GM18951 (cell line): Measurements from ENCODE around the gene MICB.
A peak's percentile ranks its signal among the peaks of the same experiment; 100 is the strongest.

Source experiments
- POLR2A ChIP-seq: IDR thresholded peaks from 4 replicates; pipeline ENCODE4 v1.6.1; 2011; ENCODE audit warnings: mild to moderate bottlenecking; ENCODE audit not compliant: insufficient read length, insufficient read depth; ENCODE audit errors: extremely low read depth
- in situ Hi-C: fragments of 300-500 bp; cut with MboI; formaldehyde crosslinking; loops from one replicate; pipeline ENCODE4 v1.12.0; 2022; ENCODE audit warnings: low sequenced_read_pairs, mixed read lengths, inconsistent platforms; ENCODE audit not compliant: unreplicated experiment

The MICB gene

DNA sequence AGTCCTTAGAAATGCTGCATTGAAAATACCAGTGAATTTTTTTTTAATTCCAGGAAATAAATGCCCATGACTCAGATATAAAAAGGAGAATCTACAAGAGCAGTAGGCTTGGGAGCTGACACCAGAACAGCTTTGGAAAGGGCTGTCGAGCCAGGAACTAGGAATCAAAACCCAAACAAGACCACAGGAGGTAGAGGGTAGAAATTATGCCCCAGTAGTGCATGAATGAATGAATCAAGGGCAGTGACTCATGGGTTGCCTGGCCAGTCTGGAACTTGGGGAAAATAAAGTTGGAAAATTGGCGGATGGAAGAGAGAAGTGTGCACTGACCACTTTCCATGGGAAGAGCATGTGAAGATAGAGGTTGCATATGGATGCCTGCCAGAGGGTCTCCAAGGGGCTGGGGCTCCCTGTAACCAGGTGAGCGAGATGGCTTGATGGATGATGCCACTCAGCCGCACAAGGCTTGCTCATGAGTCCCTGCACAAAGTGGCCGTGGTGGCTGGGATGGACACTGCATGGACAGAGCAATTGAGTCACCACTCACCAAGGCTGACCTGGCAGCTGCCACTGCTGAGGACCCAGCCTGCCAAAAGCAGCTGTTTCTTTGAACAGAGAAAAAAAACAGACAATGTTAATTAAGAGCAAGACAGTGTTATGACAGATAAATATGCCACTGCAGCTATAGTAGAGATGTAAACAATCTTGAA lies 15.7 kb downstream of the MICB start:
- no peak for TF ChIP-seq POLR2A
- in situ Hi-C loops, result no loop called here

GRCh38 chr6:31521835-31522234 lies 23.9 kb downstream of the MICB start:
- in situ Hi-C loops, result no loop called here
- TF ChIP-seq POLR2A, result no peak

GRCh38 chr6:31525553-31525931 lies 27.6 kb downstream of the MICB start:
- in situ Hi-C loops, result no loop called here
- TF ChIP-seq POLR2A, result no peak

- in situ Hi-C loops, result no loop called here
- no peak for TF ChIP-seq POLR2A
Observed at GRCh38 chr6:31525932-31526591, 28.1 kb downstream of the MICB start.

GRCh38 chr6:31528307-31528777 lies 30.4 kb downstream of the MICB start:
- TF ChIP-seq POLR2A, result no peak
- in situ Hi-C loops, result no loop called here

GRCh38 chr6:31528821-31529328 lies 30.9 kb downstream of the MICB start, which contains the start of gene MCCD1:
MCCD1 (plus strand) TSS chr6:31528962; CDS start chr6:31529015, 53 bp downstream.
- peak; percentile 19 for TF ChIP-seq POLR2A
- in situ Hi-C loops, result no loop called here

DNA sequence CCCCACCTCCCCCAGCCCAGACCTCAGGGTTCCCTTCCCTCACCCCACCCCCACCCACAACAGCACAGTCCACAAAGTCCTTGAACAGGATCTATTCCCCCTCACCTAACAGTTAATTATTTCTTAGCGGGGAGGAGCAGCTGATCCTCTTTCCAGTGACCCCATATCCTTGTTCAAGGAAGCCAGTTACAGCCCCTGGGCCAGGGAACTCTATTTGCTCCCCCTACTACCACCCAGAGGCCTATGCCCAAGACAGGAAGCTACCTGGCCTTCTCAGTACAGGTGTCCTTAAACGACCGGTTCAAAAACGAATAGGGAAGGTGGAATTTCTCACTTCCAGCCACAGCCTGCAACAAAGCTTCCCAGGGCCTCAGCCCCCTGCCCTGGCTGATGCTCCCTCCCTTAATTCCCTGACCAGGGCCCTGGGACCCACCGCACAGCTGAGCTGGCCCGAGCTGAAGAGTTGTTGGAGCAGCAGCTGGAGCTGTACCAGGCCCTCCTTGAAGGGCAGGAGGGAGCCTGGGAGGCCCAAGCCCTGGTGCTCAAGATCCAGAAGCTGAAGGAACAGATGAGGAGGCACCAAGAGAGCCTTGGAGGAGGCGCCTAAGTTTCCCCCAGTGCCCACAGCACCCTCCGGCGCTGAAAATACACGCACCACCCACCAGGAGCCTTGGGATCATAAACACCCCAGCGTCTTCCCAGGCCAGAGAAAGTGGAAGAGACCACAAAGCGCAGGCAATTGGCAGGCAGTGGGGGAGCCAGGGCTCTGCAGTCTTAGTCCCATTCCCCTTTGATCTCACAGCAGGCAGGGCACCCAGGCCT lies 31.6 kb downstream of the MICB start:
- in situ Hi-C loops, result no loop called here
- TF ChIP-seq POLR2A, result no peak

DNA sequence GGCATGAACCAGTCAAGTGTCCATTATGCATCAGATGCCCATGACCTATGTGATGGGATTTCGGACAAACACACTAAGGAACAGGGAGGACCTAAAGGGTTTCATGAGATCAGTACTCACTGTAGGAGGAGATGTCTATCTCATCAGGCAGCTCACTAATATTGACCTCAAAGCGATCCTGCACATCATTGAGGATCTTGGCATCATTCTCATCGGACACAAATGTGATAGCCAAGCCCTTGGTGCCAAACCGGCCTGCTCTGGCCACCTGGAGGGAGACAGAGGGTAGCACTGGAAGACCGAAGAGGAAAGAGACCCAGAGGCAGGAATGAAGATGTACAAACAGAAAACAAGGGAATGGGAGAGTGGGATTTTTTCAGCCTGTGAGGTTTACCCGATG lies 32.7 kb downstream of the MICB start:
- in situ Hi-C loops, result no loop called here
- TF ChIP-seq POLR2A, result no peak

DNA sequence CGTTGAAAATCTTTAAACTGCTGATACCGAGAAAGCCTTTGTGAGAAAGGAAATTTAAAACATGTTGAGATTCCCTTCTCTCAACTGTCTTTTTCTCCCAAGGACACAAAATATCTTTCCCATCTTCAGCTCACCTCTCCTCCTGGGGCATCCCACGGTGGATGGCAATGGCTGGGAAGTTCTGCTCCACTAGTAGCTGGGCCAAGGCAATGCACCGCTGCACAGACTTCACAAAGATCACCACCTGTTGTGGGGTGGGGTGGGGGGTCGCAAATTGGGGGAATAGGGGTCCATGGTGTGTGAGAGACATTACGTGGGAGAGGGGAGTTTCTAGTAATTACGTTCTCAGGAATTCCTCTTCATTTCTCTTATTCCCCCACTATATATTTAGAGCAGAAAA lies 33.2 kb downstream of the MICB start:
- no peak for TF ChIP-seq POLR2A
- in situ Hi-C loops, result no loop called here

GRCh38 chr6:31531771-31532643 lies 34.1 kb downstream of the MICB start:
- TF ChIP-seq POLR2A, result no peak
- in situ Hi-C loops, result no loop called here

- in situ Hi-C loops, result no loop called here
- TF ChIP-seq POLR2A, result no peak
Observed at GRCh38 chr6:31532644-31533454, 34.9 kb downstream of the MICB start.

- no peak for TF ChIP-seq POLR2A
Observed at GRCh38 chr6:31533455-31533841, 35.5 kb downstream of the MICB start.

GRCh38 chr6:31534011-31534410 lies 36.1 kb downstream of the MICB start:
- no peak for TF ChIP-seq POLR2A
- in situ Hi-C loops, result no loop called here

More at GRCh38 chr6:31533455-31533841, 35.5 kb downstream of the MICB start:
- in situ Hi-C loops, result no loop called here
